ENCODE measurements around the gene GDF10.

Gene GDF10

DNA sequence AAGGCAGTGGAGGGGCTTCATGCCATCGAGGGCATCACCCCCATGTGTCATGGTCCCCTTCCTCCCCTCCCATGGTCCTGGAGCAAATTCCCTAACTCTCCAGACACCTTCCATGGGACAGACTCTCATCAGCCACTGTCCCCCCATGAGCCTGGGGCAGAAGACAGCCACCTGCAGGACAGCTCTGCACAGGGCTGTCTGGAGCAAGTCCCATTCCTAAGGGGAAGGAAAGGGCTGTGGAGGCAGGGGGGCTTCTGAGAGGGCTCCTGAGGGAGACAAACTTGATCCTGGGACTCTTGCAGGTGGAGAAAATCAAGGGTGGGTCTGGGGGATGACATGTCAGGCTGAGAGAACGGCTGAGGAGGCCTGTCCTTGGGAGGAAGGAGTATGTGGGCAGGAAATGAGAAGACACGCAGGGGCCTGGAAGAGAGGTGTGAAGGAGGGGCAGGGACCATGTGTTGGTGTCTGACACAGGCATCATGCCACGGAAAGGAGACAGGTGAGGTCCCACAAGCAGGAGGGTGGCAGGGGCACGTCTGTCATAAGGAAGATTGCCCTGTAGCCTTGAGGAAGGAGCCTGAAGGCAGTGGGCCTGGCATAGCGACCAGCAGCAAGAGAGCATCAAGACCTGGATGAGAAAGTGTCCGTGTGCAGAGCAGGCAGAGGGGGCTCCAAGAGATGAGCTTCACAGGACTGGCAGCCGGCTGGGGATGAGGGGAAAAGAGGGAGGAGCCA is 14.4 kb upstream of the GDF10 start:
- intact Hi-C loops (cut with DNase I; ENCODE audit: low total_unique reads), result no loop called here
- no peak overlapping the region for H3K4me3 ChIP-seq
- TF ChIP-seq, protein P1, sequence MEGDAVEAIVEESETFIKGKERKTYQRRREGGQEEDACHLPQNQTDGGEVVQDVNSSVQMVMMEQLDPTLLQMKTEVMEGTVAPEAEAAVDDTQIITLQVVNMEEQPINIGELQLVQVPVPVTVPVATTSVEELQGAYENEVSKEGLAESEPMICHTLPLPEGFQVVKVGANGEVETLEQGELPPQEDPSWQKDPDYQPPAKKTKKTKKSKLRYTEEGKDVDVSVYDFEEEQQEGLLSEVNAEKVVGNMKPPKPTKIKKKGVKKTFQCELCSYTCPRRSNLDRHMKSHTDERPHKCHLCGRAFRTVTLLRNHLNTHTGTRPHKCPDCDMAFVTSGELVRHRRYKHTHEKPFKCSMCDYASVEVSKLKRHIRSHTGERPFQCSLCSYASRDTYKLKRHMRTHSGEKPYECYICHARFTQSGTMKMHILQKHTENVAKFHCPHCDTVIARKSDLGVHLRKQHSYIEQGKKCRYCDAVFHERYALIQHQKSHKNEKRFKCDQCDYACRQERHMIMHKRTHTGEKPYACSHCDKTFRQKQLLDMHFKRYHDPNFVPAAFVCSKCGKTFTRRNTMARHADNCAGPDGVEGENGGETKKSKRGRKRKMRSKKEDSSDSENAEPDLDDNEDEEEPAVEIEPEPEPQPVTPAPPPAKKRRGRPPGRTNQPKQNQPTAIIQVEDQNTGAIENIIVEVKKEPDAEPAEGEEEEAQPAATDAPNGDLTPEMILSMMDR (IDR thresholded peaks at IDR 0.05), result no peak

DNA sequence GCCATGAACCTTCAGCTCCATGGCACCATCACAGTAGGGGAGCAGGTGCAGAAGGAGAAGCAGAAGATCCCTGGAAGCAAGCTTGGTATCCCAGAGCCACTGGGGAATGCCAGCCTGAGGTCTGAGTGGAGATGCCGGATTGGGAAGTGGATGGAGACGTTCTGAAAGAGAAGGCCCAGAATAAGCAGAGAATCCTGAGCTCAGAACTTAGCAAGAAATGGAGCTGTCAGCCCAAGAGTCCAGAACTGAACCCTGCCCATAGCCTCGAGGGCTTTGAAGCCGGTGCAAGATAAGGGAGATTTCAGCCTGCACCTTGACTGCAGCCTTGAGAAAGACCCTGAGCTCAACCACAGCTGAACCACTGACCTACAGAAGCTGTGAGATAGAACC is 13.9 kb upstream of the GDF10 start:
- H3K4me3 ChIP-seq, result no peak overlapping the region
- peaks cover 0 to 4% (median 0%) of the 10 kb centered on the region in 4 donors for H3K4me1 ChIP-seq
- H3K27me3 ChIP-seq, result no peaks in the 10 kb centered on the region
- intact Hi-C loops (cut with DNase I; ENCODE audit: low total_unique reads), result no loop called here
- no peaks in the 10 kb centered on the region for H3K36me3 ChIP-seq
- H3K9me3 ChIP-seq, result no peaks in the 10 kb centered on the region
- H3K27ac ChIP-seq, result no peak overlapping the region
- peak in 1 of 2 donors; percentile 51 for DNase-seq
- TF ChIP-seq, protein P1 (IDR thresholded peaks at IDR 0.05), result no peak

More for the DNA sequence above, 14.4 kb upstream of the GDF10 start:
- no peaks in the 10 kb centered on the region for H3K27me3 ChIP-seq
- no peaks in the 10 kb centered on the region for H3K36me3 ChIP-seq
- peaks cover 0 to 4% (median 0%) of the 10 kb centered on the region in 4 donors for H3K4me1 ChIP-seq
- H3K9me3 ChIP-seq, result no peaks in the 10 kb centered on the region
- no peak for DNase-seq
- no peak overlapping the region for H3K27ac ChIP-seq

DNA sequence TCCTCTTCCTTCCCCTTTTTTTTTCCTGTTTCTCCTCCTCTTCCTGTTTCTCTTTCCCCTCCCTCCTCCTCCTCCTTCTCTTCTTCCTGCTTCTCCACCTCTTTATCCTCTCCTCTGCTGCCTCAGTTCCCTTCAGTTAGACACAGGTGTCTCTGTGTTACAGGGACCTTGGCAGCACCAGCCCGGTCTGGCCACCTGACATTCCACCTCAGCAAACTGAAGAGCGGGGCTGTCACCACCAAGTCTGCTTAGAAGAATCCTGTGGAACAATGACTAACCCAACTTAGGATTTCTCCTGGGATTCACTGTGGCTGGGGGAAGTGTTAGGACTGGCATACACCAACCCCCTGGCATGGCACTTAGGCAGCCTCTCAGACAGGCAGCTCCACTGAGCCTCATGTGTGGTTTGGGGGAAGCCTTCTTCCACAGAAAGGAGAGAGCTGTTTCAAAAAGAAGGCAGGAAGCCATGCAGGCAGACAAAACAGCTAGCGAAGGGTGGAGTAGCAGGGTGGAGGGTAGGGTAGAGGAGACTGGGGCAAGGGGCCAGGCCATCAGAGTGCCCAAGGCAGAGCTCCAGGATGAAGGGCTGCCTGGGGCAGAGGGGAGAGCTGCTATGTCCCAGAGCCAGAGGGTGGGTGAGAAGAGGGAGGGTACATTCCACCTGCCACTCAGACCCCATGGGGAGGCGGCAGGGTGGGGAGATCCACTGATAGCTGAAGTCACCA is 13.2 kb upstream of the GDF10 start:
- H3K9me3 ChIP-seq, result no peaks in the 10 kb centered on the region
- no peaks in the 10 kb centered on the region for H3K27me3 ChIP-seq
- H3K27ac ChIP-seq, result no peak overlapping the region
- DNase-seq, result no peak
- no peak overlapping the region for H3K4me3 ChIP-seq
- intact Hi-C loops (cut with DNase I; ENCODE audit: low total_unique reads), result no loop called here
- H3K4me1 ChIP-seq, result peaks cover 0 to 4% (median 0%) of the 10 kb centered on the region in 4 donors
- H3K36me3 ChIP-seq, result no peaks in the 10 kb centered on the region
- TF ChIP-seq, protein P1 (IDR thresholded peaks at IDR 0.05), result no peak

DNA sequence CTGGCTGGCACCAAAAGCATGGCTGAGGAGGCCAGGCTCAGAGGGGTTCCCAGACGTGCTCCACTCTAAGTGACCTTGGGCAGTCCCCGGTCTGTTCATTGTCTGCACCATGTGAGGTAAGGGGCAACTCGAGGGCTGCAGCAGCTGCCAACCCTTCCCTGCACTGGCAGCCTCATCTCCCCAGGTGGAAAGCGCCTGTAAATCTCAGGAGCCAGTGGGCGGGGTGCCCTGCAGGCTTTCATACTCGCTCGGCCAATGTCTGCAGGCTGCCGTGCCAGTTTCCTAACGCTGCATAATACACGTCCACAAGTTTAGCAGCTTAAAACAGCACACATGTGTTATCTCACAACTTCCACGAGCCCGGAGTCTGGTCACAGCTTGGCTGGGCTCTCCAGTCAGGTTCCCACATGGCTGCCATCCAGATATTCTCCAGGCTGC is 12.6 kb upstream of the GDF10 start:
- no peak overlapping the region for H3K27ac ChIP-seq
- TF ChIP-seq, protein P1 (IDR thresholded peaks at IDR 0.05), result no peak
- no peaks in the 10 kb centered on the region for H3K36me3 ChIP-seq
- DNase-seq, result peak in 1 of 2 donors; percentile 61
- peaks cover 0 to 4% (median 0%) of the 10 kb centered on the region in 4 donors for H3K4me1 ChIP-seq
- H3K4me3 ChIP-seq, result no peak overlapping the region
- no peaks in the 10 kb centered on the region for H3K27me3 ChIP-seq
- intact Hi-C loops (cut with DNase I; ENCODE audit: low total_unique reads), result no loop called here
- H3K9me3 ChIP-seq, result no peaks in the 10 kb centered on the region

DNA sequence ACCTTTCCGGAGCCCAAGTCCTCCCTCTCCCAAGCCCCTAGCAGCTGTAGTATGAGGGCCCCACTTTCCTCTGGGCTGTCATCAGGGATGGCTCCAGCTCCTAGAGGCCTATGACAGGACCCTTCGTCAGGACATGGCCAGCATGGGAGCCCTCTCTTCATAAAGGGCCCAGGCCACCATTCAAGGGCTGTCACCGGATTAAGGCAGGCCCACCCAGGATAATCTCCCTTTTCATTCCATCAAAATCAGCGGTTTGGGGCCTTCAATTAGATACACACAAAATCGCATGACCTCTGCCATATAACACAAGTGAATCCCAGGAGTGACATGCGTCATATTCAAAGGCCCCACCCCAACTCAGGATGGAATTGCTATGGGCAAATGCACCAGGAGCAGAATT is 12.2 kb upstream of the GDF10 start:
- TF ChIP-seq, protein P1 (IDR thresholded peaks at IDR 0.05), result no peak
- Histone ChIP-seq H3K27ac (no peak overlapping the region), H3K27me3 (no peaks in the 10 kb centered on the region), H3K4me1 (peaks cover 0 to 4% (median 0%) of the 10 kb centered on the region in 4 donors), H3K9me3 (no peaks in the 10 kb centered on the region), H3K36me3 (no peaks in the 10 kb centered on the region), H3K4me3 (no peak overlapping the region)
- intact Hi-C loops (cut with DNase I; ENCODE audit: low total_unique reads), result no loop called here
- DNase-seq, result no peak
